Transverse colon (tissue), 4 donors: ENCODE data around the gene PKN1. TPM values are rescaled to one million over a fixed set of nuclear protein-coding genes. Genes with fewer than 3 reads are reported as not detected.

Experiments used
- DNase-seq: peaks from one replicate; pipeline ENCODE4 v3.0.0-alpha.2; 2019
- H3K27ac ChIP-seq, 4 donors: fragments of 200-600 bp; sonication (generic); 2 replicates each; pipeline ENCODE4 v1.5.1; 2016 to 2018; ENCODE audit warnings: inconsistent platforms in 4 of 4
- H3K27me3 ChIP-seq: fragments of 200-600 bp; sonication (generic); 2 replicates; pipeline ENCODE4 v1.5.1; 2017; ENCODE audit warnings: inconsistent platforms
- H3K36me3 ChIP-seq, 4 donors: fragments of 200-600 bp; sonication (generic); 2 replicates each; pipeline ENCODE4 v1.5.1; 2017 to 2019; ENCODE audit warnings: inconsistent platforms in 4 of 4
- H3K4me1 ChIP-seq, 4 donors: fragments of 200-600 bp; sonication (generic); 2 replicates each; pipeline ENCODE4 v1.5.1; 2017 to 2020; ENCODE audit warnings: inconsistent platforms in 4 of 4
- H3K4me3 ChIP-seq, 4 donors: fragments of 200-600 bp; sonication (generic); 1 replicate in 1 of 4; 2 replicates in 3 of 4; pipeline versions ENCODE4 v1.5.1 to v1.6.1; 2017 to 2019; ENCODE audit warnings: inconsistent platforms in 4 of 4
- H3K9me3 ChIP-seq, 2 donors: fragments of 200-600 bp; sonication (generic); 2 replicates each; pipeline ENCODE4 v1.5.1; 2017 to 2019; ENCODE audit warnings: inconsistent platforms in 2 of 2
- EP300 ChIP-seq: sonication (generic); formaldehyde crosslinking; IDR thresholded peaks from one replicate; pipeline ENCODE4 v1.6.1; 2017; ENCODE audit warnings: antibody characterized with exemption, low read depth
- POLR2A ChIP-seq: fragments of 450-650 bp; IDR thresholded peaks from one replicate; pipeline ENCODE4 v1.6.1; 2016; ENCODE audit warnings: antibody characterized with exemption, mild to moderate bottlenecking, moderate library complexity
- POLR2AphosphoS5 ChIP-seq, 3 donors: sonication (generic); formaldehyde crosslinking; IDR thresholded peaks; one replicate each; pipeline ENCODE4 v1.6.1; 2016; ENCODE audit warnings: antibody characterized with exemption in 3 of 3
- WGBS, 2 donors: methylation state at CpG; one replicate each; pipeline ENCODE4 v1.1.5; 2018; ENCODE audit warnings: low coverage in 1 of 2; 5-methylcytosine and 5-hydroxymethylcytosine counted together
- in situ Hi-C, 4 donors: fragments of 200-750 bp; cut with MboI; loops; one replicate each; pipeline versions ENCODE4 v1.15.0 to v1.15.1; 2017; ENCODE audit warnings: low sequenced_read_pairs in 3 of 4, low pct_ligation_motif_present in 1 of 4, low pct_unique_long_range_greater_than_20kb in 1 of 4
- intact Hi-C: fragments of 100-400 bp; cut with DNase I; formaldehyde crosslinking; loops from one replicate; pipeline ENCODE4 v1.15.1; 2023; ENCODE audit warnings: low total_unique reads
- total RNA-seq, 4 donors: library from RNA; depleted of rRNA; stranded (reverse); fragments of >200 nt; gene quantifications; one replicate each; pipeline ENCODE4 v1.1.0, GENCODE V29; 2016
- TF ChIP-seq, protein P1 (sequence below), 5 experiments: fragments of 200-600 bp in 3 of 5; fragments of 450-650 bp in 2 of 5; sonication (generic) in 3 of 5; IDR thresholded peaks; 1 replicate in 2 of 5; 2 replicates in 3 of 5; pipeline ENCODE4 v1.5.1; 2016 to 2017; ENCODE audit warnings: antibody characterized with exemption in 5 of 5, inconsistent platforms in 3 of 5, mild to moderate bottlenecking in 2 of 5, moderate library complexity in 1 of 5

PKN1 gene
- total RNA-seq, 4 donors from 2014 or later = 29.1 to 129 (median 55.0) TPM

DNA sequence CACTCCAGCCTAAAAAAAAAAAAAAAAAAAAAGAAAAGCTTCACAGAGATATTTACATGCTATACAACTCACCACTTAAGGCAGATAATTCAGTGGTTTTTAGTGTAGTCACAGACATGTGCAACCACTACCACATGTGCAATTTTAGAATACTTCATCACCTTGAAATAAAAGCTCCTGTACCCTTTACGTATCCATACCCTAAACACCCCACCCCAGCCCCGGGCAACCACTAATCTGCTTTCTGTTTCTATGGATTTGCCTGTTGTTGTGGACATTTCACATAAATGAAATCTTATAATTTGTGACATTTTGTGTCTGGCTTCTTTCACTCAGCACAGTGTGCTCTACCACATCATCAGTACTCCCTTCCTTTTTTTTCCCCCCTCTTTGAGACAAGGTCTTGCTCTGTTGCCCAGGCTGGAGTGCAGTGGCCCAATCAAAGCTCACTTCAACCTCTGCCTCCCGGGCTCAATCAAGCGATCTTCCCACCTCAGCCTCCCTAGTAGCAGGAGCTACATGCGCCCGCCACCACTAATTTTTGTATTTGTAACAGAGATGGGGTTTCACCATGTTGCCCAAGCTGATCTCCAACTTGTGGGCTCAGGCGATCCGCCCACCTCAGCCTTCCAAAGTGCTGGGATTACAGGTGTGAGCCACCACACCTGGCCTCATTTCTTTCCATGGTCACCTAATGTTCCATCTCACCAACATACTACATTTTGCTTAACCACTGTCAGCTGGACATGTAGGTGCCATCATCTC is 18.0 kb upstream of the PKN1 start:
- no peaks in the 10 kb centered on the region for H3K9me3 ChIP-seq
- intact Hi-C loops (loop anchor here (5.0 kb wide), 1 partner anchor 268 kb away; no protein-coding TSS in a partner anchor), in situ Hi-C loops (no loop called here)
- peaks cover 18 to 44% (median 33%) of the 10 kb centered on the region in 4 donors for H3K4me1 ChIP-seq
- H3K27ac ChIP-seq = no peak overlapping the region
- no peaks in the 10 kb centered on the region for H3K27me3 ChIP-seq
- H3K36me3 ChIP-seq = peaks cover 0 to 20% (median 10%) of the 10 kb centered on the region in 4 donors
- 76 to 91% methylated on average over 6 to 8 of the region's 8 CpGs for WGBS, 2 donors
- H3K4me3 ChIP-seq = no peak overlapping the region
- DNase-seq = no peak
- TF ChIP-seq POLR2AphosphoS5 (IDR thresholded peaks at IDR 0.05) (no peak), POLR2A (no peak), EP300 (no peak)
- TF ChIP-seq, protein P1, sequence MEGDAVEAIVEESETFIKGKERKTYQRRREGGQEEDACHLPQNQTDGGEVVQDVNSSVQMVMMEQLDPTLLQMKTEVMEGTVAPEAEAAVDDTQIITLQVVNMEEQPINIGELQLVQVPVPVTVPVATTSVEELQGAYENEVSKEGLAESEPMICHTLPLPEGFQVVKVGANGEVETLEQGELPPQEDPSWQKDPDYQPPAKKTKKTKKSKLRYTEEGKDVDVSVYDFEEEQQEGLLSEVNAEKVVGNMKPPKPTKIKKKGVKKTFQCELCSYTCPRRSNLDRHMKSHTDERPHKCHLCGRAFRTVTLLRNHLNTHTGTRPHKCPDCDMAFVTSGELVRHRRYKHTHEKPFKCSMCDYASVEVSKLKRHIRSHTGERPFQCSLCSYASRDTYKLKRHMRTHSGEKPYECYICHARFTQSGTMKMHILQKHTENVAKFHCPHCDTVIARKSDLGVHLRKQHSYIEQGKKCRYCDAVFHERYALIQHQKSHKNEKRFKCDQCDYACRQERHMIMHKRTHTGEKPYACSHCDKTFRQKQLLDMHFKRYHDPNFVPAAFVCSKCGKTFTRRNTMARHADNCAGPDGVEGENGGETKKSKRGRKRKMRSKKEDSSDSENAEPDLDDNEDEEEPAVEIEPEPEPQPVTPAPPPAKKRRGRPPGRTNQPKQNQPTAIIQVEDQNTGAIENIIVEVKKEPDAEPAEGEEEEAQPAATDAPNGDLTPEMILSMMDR (IDR thresholded peaks at IDR 0.05) = no peak

DNA sequence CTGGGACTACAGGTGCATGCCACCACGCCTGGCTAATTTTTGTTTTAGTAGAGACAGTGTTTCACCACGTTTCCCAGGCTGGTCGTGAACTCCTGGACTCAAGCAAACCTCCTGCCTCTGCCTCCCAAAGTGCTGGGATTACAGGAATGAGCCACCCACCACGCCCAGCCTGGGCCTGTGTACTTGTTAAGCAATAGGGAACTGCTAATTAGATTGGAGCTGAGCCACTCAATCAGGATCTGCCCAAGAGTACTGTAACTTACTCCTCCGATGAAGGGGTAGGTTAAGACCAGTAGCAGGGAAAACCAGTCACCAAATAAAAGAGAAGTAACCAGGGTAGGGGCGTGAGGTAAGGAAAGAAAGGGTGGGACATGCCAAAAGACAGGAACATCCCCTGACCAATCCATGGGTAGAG is 16.3 kb upstream of the PKN1 start:
- DNase-seq = peak; percentile 78

DNA sequence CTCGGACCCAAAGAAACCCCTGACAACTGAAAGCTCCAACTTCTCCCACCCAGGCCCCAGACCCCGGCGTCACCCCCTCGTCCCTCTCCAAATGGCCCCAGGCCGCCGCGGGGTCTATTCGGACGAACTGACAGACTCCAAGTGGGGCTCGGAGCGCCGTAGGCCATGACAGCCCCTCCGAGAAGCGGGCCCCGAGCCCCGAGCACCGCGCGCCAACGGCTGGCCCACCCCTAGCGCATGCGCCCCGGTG is 14.3 kb upstream of the PKN1 start:
- WGBS, 2 donors = 0% methylated on average over 15 of the region's 23 CpGs; no CpG with 5 or more reads in 1 of the 2 donors
- DNase-seq = peak; percentile 83
- no peaks in the 10 kb centered on the region for H3K9me3 ChIP-seq
- intact Hi-C loops (loop anchor here (5.0 kb wide), 1 partner anchor 271 kb away; no protein-coding TSS in a partner anchor), in situ Hi-C loops (no loop called here)
- no peak for TF ChIP-seq EP300
- no peak for TF ChIP-seq POLR2AphosphoS5 (IDR thresholded peaks at IDR 0.05)
- TF ChIP-seq POLR2A = no peak
- TF ChIP-seq, protein P1 (IDR thresholded peaks at IDR 0.05) = no peak
- H3K27me3 ChIP-seq = no peaks in the 10 kb centered on the region
- H3K36me3 ChIP-seq = no peaks in the 10 kb centered on the region
- peaks cover 18 to 38% (median 24%) of the 10 kb centered on the region in 4 donors for H3K4me1 ChIP-seq
- peak overlapping the region; percentile 94 to 100 (median 97) for H3K27ac ChIP-seq
- peak overlapping the region; percentile 73 to 100 (median 83) for H3K4me3 ChIP-seq

More for the DNA sequence above, 16.3 kb upstream of the PKN1 start:
- H3K27me3 ChIP-seq = no peaks in the 10 kb centered on the region
- no peaks in the 10 kb centered on the region for H3K9me3 ChIP-seq
- H3K36me3 ChIP-seq = peaks cover 0 to 6% (median 1%) of the 10 kb centered on the region in 4 donors
- peak overlapping the region; percentile 94 to 100 (median 97) for H3K27ac ChIP-seq
- TF ChIP-seq, protein P1 (IDR thresholded peaks at IDR 0.05) = no peak
- TF ChIP-seq POLR2AphosphoS5 (IDR thresholded peaks at IDR 0.05) (peak in 1 of 3 donors; percentile 17), EP300 (no peak), POLR2A (no peak)
- in situ Hi-C loops = no loop called here
- intact Hi-C loops = loop anchor here (5.0 kb wide), 1 partner anchor 270 kb away; no protein-coding TSS in a partner anchor
- peak overlapping the region in 1 of 4 donors; percentile 100 for H3K4me3 ChIP-seq
- 27 to 51% methylated on average over 2 to 6 of the region's 6 CpGs for WGBS, 2 donors
- H3K4me1 ChIP-seq = peaks cover 18 to 44% (median 33%) of the 10 kb centered on the region in 4 donors

DNA sequence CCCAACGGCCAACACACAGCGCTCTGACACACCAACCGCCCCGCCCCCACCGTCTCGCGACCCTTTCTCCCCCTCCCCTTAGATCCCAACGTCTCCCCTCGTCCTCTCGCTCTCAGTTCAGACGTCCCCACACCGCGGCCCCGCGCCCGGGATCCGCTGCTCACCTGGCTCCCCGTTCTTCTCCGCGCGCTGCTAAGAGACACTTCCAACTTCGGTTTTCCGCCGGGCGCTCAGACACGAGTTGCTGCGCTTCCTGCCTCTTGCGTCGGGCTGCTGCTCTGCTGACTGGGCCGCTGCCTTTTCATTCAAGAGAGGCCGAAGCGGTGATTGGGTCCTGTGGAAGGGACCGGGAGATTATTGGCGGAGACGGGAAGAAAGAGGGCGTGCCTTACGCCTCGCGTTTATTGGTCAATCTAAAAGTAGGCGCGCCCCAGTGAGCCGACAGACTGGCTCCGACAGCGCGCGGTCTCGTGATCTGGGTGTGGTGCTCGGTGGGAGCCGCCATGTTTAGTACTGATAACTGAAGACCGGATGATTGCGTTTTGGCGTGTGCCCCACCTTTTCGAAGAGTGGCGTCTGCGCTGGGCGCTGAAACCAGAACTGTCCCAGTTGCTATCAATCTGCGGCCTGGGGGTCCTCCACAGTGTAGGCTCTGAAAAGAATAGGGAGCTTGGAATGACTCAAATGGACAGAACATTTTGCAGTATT is 13.8 kb upstream of the PKN1 start, which contains the start of gene DDX39A:
DDX39A (minus strand) TSS at position 236 of the 708 bp plus-strand sequence. CDS start 6,121 bp downstream, outside the sequence.
- H3K36me3 ChIP-seq = no peaks in the 10 kb centered on the region
- peak; percentile 79 to 97 (median 96) for TF ChIP-seq POLR2AphosphoS5 (IDR thresholded peaks at IDR 0.05)
- no peak for TF ChIP-seq EP300
- TF ChIP-seq, protein P1 (IDR thresholded peaks at IDR 0.05) = no peak
- TF ChIP-seq POLR2A = peak; percentile 95
- no peaks in the 10 kb centered on the region for H3K9me3 ChIP-seq
- WGBS, 2 donors = 1% methylated on average over 55 of the region's 57 CpGs; no CpG with 5 or more reads in 1 of the 2 donors
- peak; percentile 98 for DNase-seq
- in situ Hi-C loops = no loop called here
- no peaks in the 10 kb centered on the region for H3K27me3 ChIP-seq
- H3K4me3 ChIP-seq = peak within 1 kb of the TSS; percentile 73 to 100 (median 83)
- peaks cover 17 to 34% (median 23%) of the 10 kb centered on the region in 4 donors for H3K4me1 ChIP-seq
- intact Hi-C loops = loop anchor here (5.0 kb wide), 1 partner anchor 272 kb away; no protein-coding TSS in a partner anchor
- H3K27ac ChIP-seq = peak within 1 kb of the TSS; percentile 94 to 100 (median 97)
